ENCODE measurements around the gene MBD3L4.
A peak's percentile ranks its signal among the peaks of the same experiment; 100 is the strongest.
"Not testable (repeated sequence)": the region's sequence is repeated elsewhere in the genome, so short reads cannot be mapped to it uniquely, and the experiment has no call there.

MBD3L4 gene

DNA sequence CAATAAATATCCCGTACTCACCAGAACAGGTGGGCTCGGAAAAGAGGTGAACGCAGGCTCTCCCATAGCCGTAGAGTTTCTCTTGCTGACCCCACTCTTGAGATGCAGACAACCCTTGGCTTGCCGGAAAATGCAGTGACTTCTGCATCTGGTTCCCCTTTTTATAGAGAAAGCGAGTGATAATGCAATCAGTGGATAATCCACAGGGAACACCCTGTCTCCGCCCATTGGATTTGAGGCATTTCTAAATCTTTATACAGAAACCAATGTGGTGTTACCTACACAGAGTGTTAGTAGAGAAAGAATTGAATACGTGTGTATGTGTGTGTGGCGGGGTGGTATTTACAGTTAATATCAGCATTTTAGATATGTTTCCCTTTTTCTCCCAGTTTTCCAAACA is at the start of gene MBD3L4:
Gene MBD3L4 (minus strand): TSS at position 101 of the 400 bp plus-strand sequence. CDS start 35 bp downstream, at position 66.
- DNase-seq: not testable (repeated sequence)

- no peak for DNase-seq
Measured at GRCh38 chr19:7088999-7089398, 49.0 kb upstream of the MBD3L4 start.

DNA sequence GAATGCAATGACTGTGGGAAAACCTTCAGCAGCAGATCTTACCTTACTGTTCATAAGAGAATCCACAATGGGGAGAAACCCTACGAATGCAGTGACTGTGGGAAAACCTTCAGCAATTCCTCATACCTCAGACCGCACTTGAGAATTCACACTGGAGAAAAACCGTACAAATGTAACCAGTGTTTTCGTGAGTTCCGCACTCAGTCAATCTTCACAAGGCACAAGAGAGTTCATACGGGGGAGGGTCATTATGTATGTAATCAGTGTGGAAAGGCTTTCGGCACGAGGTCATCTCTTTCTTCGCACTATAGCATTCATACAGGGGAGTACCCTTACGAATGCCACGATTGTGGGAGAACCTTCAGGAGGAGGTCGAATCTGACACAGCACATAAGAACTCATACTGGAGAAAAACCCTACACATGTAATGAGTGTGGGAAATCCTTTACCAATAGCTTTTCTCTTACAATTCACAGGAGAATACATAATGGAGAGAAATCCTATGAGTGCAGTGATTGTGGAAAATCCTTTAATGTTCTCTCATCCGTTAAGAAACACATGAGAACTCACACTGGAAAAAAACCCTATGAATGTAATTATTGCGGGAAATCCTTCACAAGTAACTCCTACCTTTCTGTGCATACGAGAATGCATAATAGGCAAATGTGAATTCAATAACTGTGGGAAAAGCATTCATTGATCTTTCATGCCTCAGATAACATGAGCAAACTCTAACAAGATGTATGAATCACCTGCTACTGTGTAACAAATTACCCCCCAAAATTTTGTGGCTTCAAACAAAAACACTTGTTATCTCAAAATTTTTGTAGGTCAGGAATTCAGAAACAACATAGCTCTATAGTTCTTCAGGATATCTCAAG is 43.3 kb upstream of the MBD3L4 start:
- DNase-seq: no peak

DNA sequence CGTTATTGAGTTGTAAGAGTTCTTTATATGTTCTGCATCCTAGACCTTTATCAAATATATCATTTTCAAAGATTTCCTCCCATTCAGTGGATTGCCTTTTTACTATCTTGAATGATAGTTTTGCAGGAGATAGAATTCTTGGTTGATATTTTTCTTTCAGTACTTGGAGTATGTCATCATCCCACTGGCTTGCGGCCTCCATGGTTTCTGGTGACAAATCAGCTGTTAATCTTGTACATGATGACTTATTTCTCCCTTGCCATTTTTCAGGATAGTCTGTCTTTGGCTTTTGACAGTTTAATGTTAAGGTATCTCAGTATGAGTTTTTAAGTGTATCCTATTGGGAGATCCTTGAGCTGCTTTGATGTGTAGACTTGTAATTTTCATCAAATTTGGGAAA is 38.0 kb upstream of the MBD3L4 start:
- no peak for DNase-seq

- DNase-seq: no peak
Measured at GRCh38 chr19:7076151-7076550, 36.2 kb upstream of the MBD3L4 start.

DNA sequence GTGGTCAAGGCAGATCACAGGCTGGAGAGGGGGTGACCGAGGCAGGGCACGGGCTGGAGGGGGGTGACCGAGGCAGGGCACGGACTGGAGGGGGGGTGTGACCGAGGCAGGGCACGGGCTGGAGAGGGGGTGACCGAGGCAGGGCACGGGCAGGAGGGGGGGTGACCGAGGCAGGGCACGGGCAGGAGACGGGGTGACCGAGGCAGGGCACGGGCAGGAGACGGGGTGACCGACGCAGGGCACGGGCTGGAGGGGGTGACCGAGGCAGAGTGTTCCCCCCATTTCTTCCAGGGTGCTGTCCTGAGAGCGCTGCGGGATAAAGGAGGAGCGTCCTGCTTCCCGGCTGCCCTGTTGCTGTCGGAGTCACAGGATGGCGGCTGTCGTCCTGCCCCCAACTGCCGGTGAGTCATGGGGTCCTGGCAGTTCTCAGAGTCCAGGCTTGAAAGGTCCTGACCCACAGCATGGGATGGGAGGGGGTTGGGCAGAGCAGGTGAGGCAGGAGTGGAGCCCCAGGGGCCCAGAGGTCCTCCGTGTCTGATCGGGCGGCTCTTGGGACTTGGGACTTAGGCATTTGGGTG is 34.8 kb upstream of the MBD3L4 start:
- no peak for DNase-seq

GRCh38 chr19:7072541-7072940 is 32.6 kb upstream of the MBD3L4 start:
- no peak for DNase-seq

GRCh38 chr19:7069904-7070226 is 29.9 kb upstream of the MBD3L4 start:
- DNase-seq: no peak

DNA sequence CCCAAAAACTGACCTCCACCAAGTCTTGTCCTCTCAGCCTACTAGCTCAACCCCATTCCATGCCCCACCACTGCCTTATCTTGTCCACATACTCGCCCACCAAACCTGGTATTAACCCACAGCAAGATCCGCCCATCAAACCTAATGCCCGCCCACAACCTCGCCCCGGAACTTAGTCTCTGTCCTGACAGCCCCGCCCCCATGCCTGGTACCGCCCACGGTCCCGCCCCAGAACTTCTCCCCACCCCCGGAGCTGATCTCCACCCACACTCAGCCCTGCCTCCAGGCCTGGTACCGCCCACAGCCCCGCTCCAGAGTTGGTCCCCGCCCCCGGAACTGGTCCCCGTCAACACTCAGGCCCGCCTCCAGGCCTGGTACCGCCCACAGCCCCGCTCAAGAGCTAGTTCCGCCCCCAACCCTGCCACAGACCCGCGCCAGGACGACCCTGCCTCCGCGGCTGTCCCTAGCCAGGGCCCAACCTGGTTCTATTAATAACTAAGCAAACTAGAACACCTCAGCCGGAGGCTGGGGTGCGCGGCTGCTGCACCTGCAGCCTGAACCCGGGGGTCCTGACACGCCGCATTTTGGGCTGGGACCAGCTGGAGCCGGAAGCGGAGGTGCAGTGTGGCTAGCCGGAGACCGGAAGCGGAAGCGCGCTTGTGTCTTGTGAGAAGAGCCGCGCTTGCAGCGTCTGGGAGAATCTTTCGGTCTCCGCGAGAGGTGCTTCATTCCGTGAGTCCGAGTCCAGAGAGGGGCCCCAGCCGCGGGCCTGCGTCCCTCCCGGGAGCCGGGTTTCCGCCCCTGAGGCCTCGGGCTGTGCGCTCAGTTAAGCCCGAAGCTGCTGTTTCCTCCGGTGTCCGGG is 29.3 kb upstream of the MBD3L4 start, which contains the start of gene ZNF557:
Gene ZNF557 (plus strand): TSS at position 662 of the 862 bp plus-strand sequence. CDS start 5,372 bp downstream, outside the sequence.
- DNase-seq: peak; percentile 99

GRCh38 chr19:7068599-7068998 is 28.6 kb upstream of the MBD3L4 start:
- no peak for DNase-seq

DNA sequence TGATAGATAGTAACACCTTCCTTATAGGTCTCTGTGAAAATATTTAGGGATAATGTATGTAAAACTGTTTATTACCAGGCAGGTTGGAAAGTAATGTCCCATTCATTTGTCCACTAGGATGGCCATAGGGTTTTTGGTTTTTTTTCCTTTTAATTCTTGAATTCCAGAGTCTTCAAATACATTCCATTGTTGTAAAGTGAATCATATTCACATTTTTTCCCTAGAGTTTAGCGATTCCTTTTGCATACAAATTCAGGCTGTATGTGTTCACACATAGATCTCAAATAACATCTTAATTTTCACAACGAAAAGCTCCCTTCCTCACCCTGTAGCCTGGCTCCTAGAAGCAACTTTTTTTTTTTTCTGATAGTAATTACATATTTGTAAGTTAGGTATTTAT is 27.7 kb upstream of the MBD3L4 start:
- no peak for DNase-seq

- not testable (repeated sequence) for DNase-seq
Measured at GRCh38 chr19:7067122-7067521, 27.1 kb upstream of the MBD3L4 start.

- DNase-seq: no peak
Measured at GRCh38 chr19:7063764-7064418, 23.9 kb upstream of the MBD3L4 start.

DNA sequence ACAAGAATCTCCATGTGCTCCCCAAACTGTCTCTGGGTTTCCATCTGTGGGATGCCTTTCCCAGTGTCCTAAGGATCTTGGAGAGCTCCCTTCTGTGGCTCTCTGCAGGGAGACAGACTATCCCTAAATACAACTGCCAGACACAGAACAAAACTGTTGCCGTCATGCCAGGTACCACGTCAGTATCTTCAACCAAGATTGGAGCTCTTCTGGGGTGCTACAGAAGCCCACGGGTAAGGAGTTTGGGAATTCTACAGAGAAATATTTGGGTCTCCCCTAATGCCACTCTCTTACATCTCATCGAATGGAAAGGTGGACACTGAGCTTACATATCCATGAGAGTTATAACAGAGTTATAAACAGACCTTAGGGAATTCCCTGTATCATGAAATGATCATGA is 23.4 kb upstream of the MBD3L4 start:
- DNase-seq: no peak

DNA sequence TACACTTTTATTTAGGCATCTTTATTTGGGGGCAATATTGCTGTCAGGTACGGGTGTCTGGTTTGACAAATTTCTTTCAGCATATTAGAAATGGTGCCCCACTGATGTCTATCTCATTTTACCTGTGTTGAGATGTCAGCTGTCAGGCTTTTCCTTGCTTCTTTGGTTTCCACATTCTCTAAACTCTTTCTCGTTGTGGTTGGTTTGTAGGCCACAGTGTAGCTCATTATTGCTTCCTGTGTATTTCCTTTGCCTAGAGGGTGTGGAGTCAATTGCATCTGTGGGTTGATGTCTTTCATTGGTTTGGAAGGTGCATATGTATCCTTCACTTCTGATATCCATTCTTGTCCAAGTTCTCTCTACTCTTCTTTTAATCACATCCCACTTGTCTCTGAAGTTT is 20.0 kb upstream of the MBD3L4 start:
- DNase-seq: not testable (repeated sequence)

DNA sequence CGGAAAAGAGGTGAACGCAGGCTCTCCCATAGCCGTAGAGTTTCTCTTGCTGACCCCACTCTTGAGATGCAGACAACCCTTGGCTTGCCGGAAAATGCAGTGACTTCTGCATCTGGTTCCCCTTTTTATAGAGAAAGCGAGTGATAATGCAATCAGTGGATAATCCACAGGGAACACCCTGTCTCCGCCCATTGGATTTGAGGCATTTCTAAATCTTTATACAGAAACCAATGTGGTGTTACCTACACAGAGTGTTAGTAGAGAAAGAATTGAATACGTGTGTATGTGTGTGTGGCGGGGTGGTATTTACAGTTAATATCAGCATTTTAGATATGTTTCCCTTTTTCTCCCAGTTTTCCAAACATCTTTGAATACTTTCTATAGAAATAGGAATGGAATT is 18.6 kb upstream of the MBD3L4 start, which contains the start of gene MBD3L3:
Gene MBD3L3 (minus strand): TSS at position 101 of the 400 bp plus-strand sequence. CDS start 71 bp downstream, at position 30.
- DNase-seq: not testable (repeated sequence)

- DNase-seq: not testable (repeated sequence)
Measured at GRCh38 chr19:7056371-7056770, 16.4 kb upstream of the MBD3L4 start.

GRCh38 chr19:7055679-7056078 is 15.7 kb upstream of the MBD3L4 start:
- DNase-seq: not testable (repeated sequence)

DNA sequence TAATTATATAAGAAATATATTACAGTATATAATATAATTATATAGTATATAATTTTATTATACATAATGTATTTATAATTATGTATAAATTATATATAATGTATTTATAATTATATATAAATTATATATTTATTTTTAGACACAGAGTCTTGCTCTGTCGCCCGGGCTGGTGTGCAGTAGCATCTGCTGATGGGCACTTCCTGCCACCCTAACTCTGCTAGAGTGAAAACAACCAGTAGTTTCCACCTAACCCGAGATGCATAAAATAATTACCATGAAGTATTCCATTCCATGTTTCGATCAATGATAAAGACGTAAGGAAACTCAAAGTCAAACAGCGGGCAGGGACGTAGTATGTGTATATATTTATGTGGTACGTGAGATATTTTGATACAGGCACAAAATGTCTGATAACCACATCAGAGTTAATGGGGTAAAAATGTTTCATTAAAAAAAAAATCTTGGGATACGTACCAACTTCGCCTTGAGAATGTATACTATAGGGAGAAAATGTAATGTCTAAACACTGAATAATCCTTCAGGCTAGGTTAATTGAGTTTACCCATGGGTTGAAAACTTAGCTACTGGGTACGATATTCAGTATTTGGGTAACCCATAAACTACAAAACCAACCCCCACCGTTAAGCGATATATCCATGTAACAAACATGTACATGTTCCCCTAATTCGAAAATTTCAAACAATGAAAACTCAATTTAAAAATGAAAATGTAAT is 14.8 kb upstream of the MBD3L4 start:
- DNase-seq: not testable (repeated sequence)

GRCh38 chr19:7052896-7053295 is 12.9 kb upstream of the MBD3L4 start:
- DNase-seq: not testable (repeated sequence)

GRCh38 chr19:7051421-7051820 is 11.4 kb upstream of the MBD3L4 start:
- DNase-seq: not testable (repeated sequence)

DNA sequence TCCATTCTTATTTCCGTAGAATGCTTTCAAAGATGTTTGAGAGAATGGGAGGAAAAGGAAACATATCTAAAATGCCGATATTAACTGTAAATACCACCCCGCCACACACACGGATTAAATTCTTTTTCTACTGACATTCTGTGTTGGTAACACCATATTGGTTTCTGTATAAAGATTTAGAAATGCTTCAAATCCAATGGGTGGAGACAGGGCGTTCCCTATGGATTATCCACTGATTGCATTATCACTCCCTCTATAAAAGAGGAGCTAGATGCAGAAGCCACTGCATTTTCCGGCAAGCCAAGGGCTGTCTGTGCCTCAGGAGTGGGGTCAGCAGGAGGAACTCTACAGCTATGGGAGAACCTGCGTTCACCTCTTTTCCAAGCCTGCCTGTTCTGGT is 9.0 kb upstream of the MBD3L4 start, which contains the start of gene MBD3L2:
Gene MBD3L2 (plus strand): TSS at position 301 of the 400 bp plus-strand sequence. CDS start 53 bp downstream, at position 354.
- DNase-seq: not testable (repeated sequence)
